K562 (cell line): Measurements from ENCODE around the gene GNAT2. TPM values are rescaled to one million over a fixed set of nuclear protein-coding genes. Genes with fewer than 3 reads are reported as not detected.

Experiments used
- HCFC1 ChIP-seq: IDR thresholded peaks from 2 replicates; pipeline ENCODE4 v1.6.1; 2012; ENCODE audit warnings: low read depth, low read length, improper control_type of control experiment
- HMG20A ChIP-seq: fragments of 450-650 bp; formaldehyde crosslinking; conservative IDR thresholded peaks from 2 replicates; pipeline ENCODE4 v1.4.0; 2020; ENCODE audit warnings: mild to moderate bottlenecking, mixed read lengths
- HNRNPL ChIP-seq: fragments of 200-400 bp; formaldehyde crosslinking; IDR thresholded peaks from 2 replicates; pipeline ENCODE4 v1.6.1; 2017; ENCODE audit warnings: low read depth, mild to moderate bottlenecking, low read length
- KLF13 ChIP-seq: fragments of 450-650 bp; IDR thresholded peaks from 2 replicates; pipeline ENCODE4 v1.6.1; 2016; ENCODE audit warnings: missing genetic modification characterization, low read depth, mild to moderate bottlenecking, missing compliant biosample characterization, moderate library complexity, borderline replicate concordance
- MTA3 ChIP-seq: fragments of 450-650 bp; formaldehyde crosslinking; IDR thresholded peaks from 2 replicates; pipeline ENCODE4 v1.6.1; 2017; ENCODE audit warnings: mild to moderate bottlenecking, borderline replicate concordance
- RBM15 ChIP-seq: fragments of 200-400 bp; formaldehyde crosslinking; IDR thresholded peaks from 2 replicates; pipeline ENCODE4 v1.6.1; 2018; ENCODE audit warnings: mild to moderate bottlenecking, low read length, moderate library complexity; ENCODE audit not compliant: insufficient read depth
- RBM39 ChIP-seq: fragments of 200-400 bp; formaldehyde crosslinking; optimal IDR thresholded peaks from 2 replicates; pipeline ENCODE3; 2018; ENCODE audit warnings: low read depth, low read length
- SP1 ChIP-seq: sonication (generic); formaldehyde crosslinking; IDR thresholded peaks from 2 replicates; pipeline ENCODE4 v1.8.1; 2022; ENCODE audit warnings: mild to moderate bottlenecking, missing genetic modification reagents
- TCF7L2 ChIP-seq: fragments of 150-350 bp; IDR thresholded peaks from 2 replicates; pipeline ENCODE4 v1.6.1; 2016; ENCODE audit warnings: low read depth, mild to moderate bottlenecking, low read length, moderate library complexity
- TOE1 ChIP-seq, 2 experiments: fragments of 450-650 bp in 1 of 2; sonication (generic) in 1 of 2; formaldehyde crosslinking in 1 of 2; IDR thresholded peaks; 2 replicates each; pipeline versions ENCODE4 v1.7.1 to v1.8.0; 2016 to 2022; ENCODE audit warnings: borderline replicate concordance in 2 of 2, mild to moderate bottlenecking in 2 of 2, antibody characterized with exemption in 1 of 2, inconsistent platforms in 1 of 2, low read depth in 1 of 2, missing genetic modification reagents in 1 of 2, moderate library complexity in 1 of 2
- ZBTB7A ChIP-seq: IDR thresholded peaks from 2 replicates; pipeline ENCODE4 v1.6.1; 2011; ENCODE audit warnings: low read depth, mild to moderate bottlenecking, low read length, moderate library complexity, borderline replicate concordance; ENCODE audit not compliant: control insufficient read depth
- polyA plus RNA-seq, 8 experiments: library from polyadenylated mRNA; depleted of rRNA in 4 of 8; stranded (reverse) in 5 of 8; unstranded in 3 of 8; fragments of >200 nt; fragmentation: Nextera tagmentation in 2 of 8; fragmentation: Illumina TruSeq in 1 of 8; extraction: Ambion mirVana in 2 of 8; extraction: Trizol in 1 of 8; gene quantifications; 2 replicates each; pipeline versions ENCODE4 v1.2.1 to v1.2.3, GENCODE V29; 2011 to 2014; ENCODE audit warnings: inconsistent platforms in 1 of 8, missing spikeins in 1 of 8
- total RNA-seq, 7 experiments: library from RNA; depleted of rRNA in 6 of 7; stranded (reverse); fragments of >200 nt in 6 of 7; fragmentation: Illumina TruSeq in 2 of 7; extraction: Trizol in 2 of 7; gene quantifications; 2 replicates each; pipeline versions ENCODE4 v1.2.1 to v1.2.3, GENCODE V29; 2011 to 2021; ENCODE audit warnings: low replicate concordance in 1 of 7
- TF ChIP-seq, protein P1 (sequence below): fragments of 250-450 bp; sonication (Bioruptor Pico); IDR thresholded peaks from 2 replicates; pipeline ENCODE4 v1.4.0; 2020; ENCODE audit warnings: mild to moderate bottlenecking, moderate library complexity, borderline replicate concordance

Gene GNAT2
- total and polyA plus RNA-seq, 9 of the 15 experiments (the other 6 are each of a cell fraction or from before 2014, with no cell fraction given) = 0.06 to 0.52 (median 0.24) TPM; not detected in 1

DNA sequence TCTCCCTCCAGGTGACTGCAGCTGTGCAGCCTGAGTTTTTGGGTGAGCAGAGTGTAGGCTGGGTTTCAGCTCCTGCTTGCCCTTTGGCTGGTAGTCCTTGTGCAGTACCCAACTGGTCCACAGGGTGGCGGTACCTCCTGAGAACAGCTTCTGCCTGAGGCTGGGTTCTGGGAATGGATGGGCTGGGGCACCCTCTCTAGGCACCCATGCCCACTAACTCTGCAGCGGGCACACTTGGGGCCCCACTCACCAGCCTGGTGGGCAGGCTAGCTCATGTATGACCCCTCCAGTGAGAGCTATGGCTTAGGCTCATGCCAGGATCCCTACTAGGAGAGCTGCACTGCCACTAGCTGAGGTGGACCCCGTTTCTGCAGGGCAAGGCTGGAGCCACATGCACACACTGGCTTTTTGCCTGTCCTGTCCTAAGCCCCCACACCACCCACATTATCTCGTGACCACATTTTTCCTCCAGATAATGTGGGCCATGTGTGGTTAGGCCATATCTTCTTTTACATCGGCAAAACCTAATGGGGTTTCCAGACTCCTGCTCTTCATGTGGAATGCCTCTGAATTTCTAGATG, 21.0 kb upstream of the GNAT2 start (continued):
- TF ChIP-seq, protein P1, sequence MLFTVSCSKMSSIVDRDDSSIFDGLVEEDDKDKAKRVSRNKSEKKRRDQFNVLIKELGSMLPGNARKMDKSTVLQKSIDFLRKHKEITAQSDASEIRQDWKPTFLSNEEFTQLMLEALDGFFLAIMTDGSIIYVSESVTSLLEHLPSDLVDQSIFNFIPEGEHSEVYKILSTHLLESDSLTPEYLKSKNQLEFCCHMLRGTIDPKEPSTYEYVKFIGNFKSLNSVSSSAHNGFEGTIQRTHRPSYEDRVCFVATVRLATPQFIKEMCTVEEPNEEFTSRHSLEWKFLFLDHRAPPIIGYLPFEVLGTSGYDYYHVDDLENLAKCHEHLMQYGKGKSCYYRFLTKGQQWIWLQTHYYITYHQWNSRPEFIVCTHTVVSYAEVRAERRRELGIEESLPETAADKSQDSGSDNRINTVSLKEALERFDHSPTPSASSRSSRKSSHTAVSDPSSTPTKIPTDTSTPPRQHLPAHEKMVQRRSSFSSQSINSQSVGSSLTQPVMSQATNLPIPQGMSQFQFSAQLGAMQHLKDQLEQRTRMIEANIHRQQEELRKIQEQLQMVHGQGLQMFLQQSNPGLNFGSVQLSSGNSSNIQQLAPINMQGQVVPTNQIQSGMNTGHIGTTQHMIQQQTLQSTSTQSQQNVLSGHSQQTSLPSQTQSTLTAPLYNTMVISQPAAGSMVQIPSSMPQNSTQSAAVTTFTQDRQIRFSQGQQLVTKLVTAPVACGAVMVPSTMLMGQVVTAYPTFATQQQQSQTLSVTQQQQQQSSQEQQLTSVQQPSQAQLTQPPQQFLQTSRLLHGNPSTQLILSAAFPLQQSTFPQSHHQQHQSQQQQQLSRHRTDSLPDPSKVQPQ (CRISPR knock-in tag) = no peak
- no peak for TF ChIP-seq HCFC1
- TF ChIP-seq HNRNPL = no peak
- TF ChIP-seq RBM15 = no peak
- TF ChIP-seq MTA3 = peak; percentile 73; the same call in 1 of the 2 replicates
- peak; percentile 33; the same call in 1 of the 2 replicates for TF ChIP-seq SP1 (CRISPR knock-in tag)
- TF ChIP-seq RBM39 = peak; percentile 44
- no peak for TF ChIP-seq KLF13 (tag)
- no peak for TF ChIP-seq ZBTB7A
- TF ChIP-seq HMG20A (CRISPR knock-in tag) = no peak
- TF ChIP-seq TOE1 (IDR thresholded peaks at IDR 0.05; ENCODE audit: borderline replicate concordance) = no peak
- no peak for TF ChIP-seq TOE1 (CRISPR knock-in tag; IDR thresholded peaks at IDR 0.05; ENCODE audit: borderline replicate concordance, low read depth)
- TF ChIP-seq TCF7L2 = no peak
